ENCODE results near the gene MROH7. TPM values are rescaled to one million over a fixed set of nuclear protein-coding genes. Genes with fewer than 3 reads are reported as not detected.

MROH7 gene
- total RNA-seq, 2 donors from 2014 or later: 15.9 to 20.4 TPM

- ATAC-seq (ENCODE audit: insufficient number of reproducible peaks, low FRiP score, low read depth): no peak
- DNase-seq (ENCODE audit: low spot score): no peak
- no peak overlapping the region for H3K4me3 ChIP-seq
Observed at GRCh38 chr1:54695221-54695620, 53.6 kb downstream of the MROH7 start.

DNA sequence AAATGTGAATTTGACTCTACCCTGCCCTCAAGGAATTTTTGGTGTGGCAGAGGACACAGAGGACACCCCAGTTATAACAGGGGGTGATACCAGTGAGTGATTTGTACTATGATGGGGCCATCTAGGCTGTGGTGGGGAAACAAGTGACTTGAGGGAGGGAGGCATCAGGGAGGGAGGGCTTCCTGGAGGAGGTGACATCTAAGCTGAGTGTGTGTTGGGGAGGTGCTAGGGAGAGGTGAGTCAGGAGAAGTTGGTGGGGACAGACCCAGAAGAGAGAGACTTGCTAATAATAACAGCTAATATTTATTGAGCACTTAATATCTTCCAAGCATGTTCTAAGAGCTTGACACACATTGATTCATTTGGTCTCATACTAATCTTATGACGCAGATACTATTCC lies 54.2 kb downstream of the MROH7 start:
- H3K9me3 ChIP-seq: no peaks in the 10 kb centered on the region
- H3K27me3 ChIP-seq (replicated peaks; ENCODE audit: insufficient read depth): no peaks in the 10 kb centered on the region
- DNase-seq (ENCODE audit: low spot score) (no peak), ATAC-seq (ENCODE audit: insufficient number of reproducible peaks, low FRiP score, low read depth) (no peak)
- no peak for TF ChIP-seq CTCF (IDR thresholded peaks at IDR 0.05)
- H3K27ac ChIP-seq: no peak overlapping the region
- no peaks in the 10 kb centered on the region for H3K36me3 ChIP-seq
- H3K4me3 ChIP-seq: no peak overlapping the region
- no peaks in the 10 kb centered on the region for H3K4me1 ChIP-seq (ENCODE audit: control insufficient read depth in 1 of 2, low read depth in 2 of 2)

More at GRCh38 chr1:54695221-54695620, 53.6 kb downstream of the MROH7 start:
- Histone ChIP-seq H3K36me3 (no peaks in the 10 kb centered on the region), H3K9me3 (no peaks in the 10 kb centered on the region), H3K27me3 (replicated peaks; ENCODE audit: insufficient read depth) (no peaks in the 10 kb centered on the region), H3K4me1 (ENCODE audit: control insufficient read depth in 1 of 2, low read depth in 2 of 2) (no peaks in the 10 kb centered on the region), H3K27ac (no peak overlapping the region)
- TF ChIP-seq CTCF (IDR thresholded peaks at IDR 0.05): no peak

DNA sequence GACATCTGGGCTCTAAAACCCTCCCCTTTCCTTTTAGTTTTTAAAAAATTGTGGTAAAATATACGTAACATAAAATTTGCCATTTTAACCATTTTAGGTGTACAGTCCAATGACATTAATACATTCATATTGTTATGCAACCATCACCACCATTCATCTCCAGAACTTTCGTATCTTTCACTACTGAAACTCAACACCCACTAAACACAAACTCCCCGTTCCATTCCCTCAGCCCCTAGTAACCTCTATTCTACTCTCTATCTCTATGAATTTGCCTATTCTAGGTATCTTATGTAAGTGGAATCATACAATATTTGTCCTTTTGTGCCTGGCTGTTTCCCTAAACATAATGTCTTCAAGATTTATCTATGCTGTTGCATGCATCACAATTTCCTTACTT lies 54.7 kb downstream of the MROH7 start:
- ATAC-seq (ENCODE audit: insufficient number of reproducible peaks, low FRiP score, low read depth) (no peak), DNase-seq (ENCODE audit: low spot score) (no peak)
- Histone ChIP-seq H3K36me3 (no peaks in the 10 kb centered on the region), H3K4me3 (no peak overlapping the region), H3K27ac (no peak overlapping the region), H3K4me1 (ENCODE audit: control insufficient read depth in 1 of 2, low read depth in 2 of 2) (no peaks in the 10 kb centered on the region), H3K27me3 (replicated peaks; ENCODE audit: insufficient read depth) (no peaks in the 10 kb centered on the region), H3K9me3 (no peaks in the 10 kb centered on the region)
- TF ChIP-seq CTCF (IDR thresholded peaks at IDR 0.05): no peak

GRCh38 chr1:54697896-54698295 lies 56.3 kb downstream of the MROH7 start:
- H3K27me3 ChIP-seq (replicated peaks; ENCODE audit: insufficient read depth): no peaks in the 10 kb centered on the region
- no peak for DNase-seq (ENCODE audit: low spot score)
- no peaks in the 10 kb centered on the region for H3K36me3 ChIP-seq

DNA sequence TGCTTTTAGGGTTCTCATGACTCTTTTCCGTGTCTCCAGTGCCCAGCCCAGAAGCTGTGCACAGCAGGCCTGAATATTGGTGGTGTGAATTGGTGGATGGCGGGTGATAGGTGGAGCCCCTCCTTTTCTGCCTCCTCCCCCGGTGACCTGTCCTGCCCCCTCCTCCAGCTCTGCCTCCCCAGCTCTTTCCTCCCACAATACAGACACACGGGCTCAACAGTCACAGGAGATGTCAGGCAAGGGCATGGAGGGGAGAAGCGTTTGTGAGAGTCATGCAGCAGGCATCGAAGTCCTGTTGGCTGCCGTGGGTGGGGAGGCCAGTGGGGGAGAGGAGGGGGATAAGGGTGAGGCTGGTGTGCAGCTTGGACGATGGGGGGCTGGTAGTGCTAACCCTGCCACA lies 56.8 kb downstream of the MROH7 start:
- no peak for ATAC-seq (ENCODE audit: insufficient number of reproducible peaks, low FRiP score, low read depth)
- no peaks in the 10 kb centered on the region for H3K9me3 ChIP-seq
- DNase-seq (ENCODE audit: low spot score): no peak
- no peak overlapping the region for H3K4me3 ChIP-seq
- H3K27me3 ChIP-seq (replicated peaks; ENCODE audit: insufficient read depth): no peaks in the 10 kb centered on the region
- no peaks in the 10 kb centered on the region for H3K36me3 ChIP-seq
- no peak for TF ChIP-seq CTCF (IDR thresholded peaks at IDR 0.05)
- no peak overlapping the region for H3K27ac ChIP-seq
- H3K4me1 ChIP-seq (ENCODE audit: control insufficient read depth in 1 of 2, low read depth in 2 of 2): no peaks in the 10 kb centered on the region

More at GRCh38 chr1:54697896-54698295, 56.3 kb downstream of the MROH7 start:
- no peaks in the 10 kb centered on the region for H3K4me1 ChIP-seq (ENCODE audit: control insufficient read depth in 1 of 2, low read depth in 2 of 2)
- TF ChIP-seq CTCF (IDR thresholded peaks at IDR 0.05): no peak
- H3K27ac ChIP-seq: no peak overlapping the region
- H3K4me3 ChIP-seq: no peak overlapping the region
- ATAC-seq (ENCODE audit: insufficient number of reproducible peaks, low FRiP score, low read depth): no peak
- H3K9me3 ChIP-seq: no peaks in the 10 kb centered on the region
